Caco-2 (cell line): ENCODE measurements around the gene OXNAD1. TPM values are rescaled to one million over a fixed set of nuclear protein-coding genes. Genes with fewer than 3 reads are reported as not detected.

Experiments used
- BruUV-seq: library from RNA; stranded (reverse); fragments of 400-500 nt; replicated peaks from 2 replicates; lab custom pipeline; 2021; lab: Mats Ljungman, UMichigan
- CTCF ChIA-PET: fragments of 300-600 bp; sonication (Branson Sonifier 250); formaldehyde crosslinking; loops from one replicate; lab custom pipeline; 2022; ENCODE audit warnings: antibody characterized with exemption; lab: Charles Lee
- POLR2A ChIA-PET: fragments of 300-600 bp; sonication (Branson Sonifier 250); formaldehyde crosslinking; loops from one replicate; lab custom pipeline; 2022; ENCODE audit warnings: antibody characterized with exemption; lab: Charles Lee
- DNase-seq, 2 experiments: peaks; one replicate each; pipeline versions ENCODE4 v3.0.0 to v3.0.0-alpha.2; 2020 to 2022
- H3K27me3 ChIP-seq: replicated peaks from 2 replicates; pipeline ENCODE4 v1.6.0; 2011; ENCODE audit warnings: low read length; ENCODE audit not compliant: control insufficient read depth, insufficient read depth
- H3K36me3 ChIP-seq: 2 replicates; pipeline ENCODE4 v1.5.1; 2011; ENCODE audit warnings: low read length; ENCODE audit not compliant: control insufficient read depth, insufficient read depth
- H3K4me1 ChIP-seq: fragments of 250-450 bp; sonication (Bioruptor Pico); 2 replicates; pipeline ENCODE4 v1.5.1; 2020; ENCODE audit warnings: mild to moderate bottlenecking
- H3K4me3 ChIP-seq: 2 replicates; pipeline ENCODE4 v1.5.1; 2011; ENCODE audit warnings: low read depth, mild to moderate bottlenecking, control low read depth, low read length
- H3K9me3 ChIP-seq: fragments of 250-450 bp; sonication (Bioruptor Pico); 2 replicates; pipeline ENCODE4 v1.5.1; 2020; ENCODE audit warnings: mild to moderate bottlenecking, moderate library complexity
- H3K27ac Mint-ChIP-seq: one replicate; pipeline ENCODE4 v1.8.0; 2022; ENCODE audit warnings: mixed read lengths; ENCODE audit not compliant: unreplicated experiment
- H3K27me3 Mint-ChIP-seq: one replicate; pipeline ENCODE4 v1.8.0; 2022; ENCODE audit warnings: mixed read lengths; ENCODE audit not compliant: insufficient read depth, unreplicated experiment
- H3K36me3 Mint-ChIP-seq: one replicate; pipeline ENCODE4 v1.8.0; 2022; ENCODE audit warnings: mild to moderate bottlenecking, mixed read lengths; ENCODE audit not compliant: insufficient read depth, unreplicated experiment
- H3K4me1 Mint-ChIP-seq: one replicate; pipeline ENCODE4 v1.8.0; 2022; ENCODE audit warnings: low read depth, mixed read lengths; ENCODE audit not compliant: unreplicated experiment
- H3K4me3 Mint-ChIP-seq: one replicate; pipeline ENCODE4 v1.8.0; 2022; ENCODE audit warnings: mild to moderate bottlenecking, moderate library complexity, mixed read lengths; ENCODE audit not compliant: unreplicated experiment
- H3K9me3 Mint-ChIP-seq: one replicate; pipeline ENCODE4 v1.8.0; 2022; ENCODE audit warnings: mixed read lengths; ENCODE audit not compliant: unreplicated experiment
- CTCF ChIP-seq, 2 experiments: fragments of 200-600 bp in 1 of 2; IDR thresholded peaks; 1 replicate in 1 of 2; 2 replicates in 1 of 2; pipeline versions ENCODE4 v1.5.1 to v1.8.0; 2011 to 2022; ENCODE audit warnings: antibody characterized with exemption in 1 of 2, control low read depth in 1 of 2, inconsistent platforms in 1 of 2, low read depth in 1 of 2, low read length in 1 of 2, mild to moderate bottlenecking in 1 of 2, moderate library complexity in 1 of 2; ENCODE audit not compliant: insufficient read depth in 1 of 2, severe bottlenecking in 1 of 2, unreplicated experiment in 1 of 2
- intact Hi-C: fragments of 100-400 bp; cut with micrococcal nuclease; formaldehyde crosslinking; loops from one replicate; pipeline ENCODE4 v1.10.0; 2022; ENCODE audit not compliant: unreplicated experiment
- total RNA-seq: library from RNA; stranded (reverse); gene quantifications from 2 replicates; pipeline ENCODE4 v1.2.3, GENCODE V29; 2022

The OXNAD1 gene
- total RNA-seq, 1 experiment from 2014 or later, result 20.0 TPM

DNA sequence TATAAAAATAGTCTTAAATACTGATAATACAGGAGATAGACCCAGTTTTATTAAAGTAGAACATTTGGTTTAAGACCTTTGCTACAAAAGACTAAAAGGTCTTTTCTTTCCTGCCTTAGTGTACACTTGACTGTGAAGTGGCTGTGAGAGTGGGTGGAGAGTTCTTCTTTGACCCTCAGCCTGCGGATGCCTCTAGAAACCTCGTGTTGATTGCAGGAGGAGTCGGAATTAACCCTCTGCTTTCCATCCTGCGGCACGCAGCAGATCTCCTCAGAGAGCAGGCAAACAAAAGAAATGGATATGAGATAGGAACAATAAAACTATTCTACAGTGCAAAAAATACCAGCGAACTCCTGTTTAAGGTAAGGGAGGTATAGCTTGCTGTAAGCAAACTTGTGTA is 36.5 kb downstream of the OXNAD1 start:
- H3K36me3 ChIP-seq, result no peaks in the 10 kb centered on the region; the same call in 1 of the 2 replicates
- no peak overlapping the region for H3K4me3 ChIP-seq
- H3K27ac Mint-ChIP-seq, result no peak overlapping the region
- no peaks in the 10 kb centered on the region for H3K4me1 Mint-ChIP-seq
- no peak for DNase-seq
- H3K9me3 Mint-ChIP-seq, result no peaks in the 10 kb centered on the region
- BruUV-seq, result no TSS peak
- H3K9me3 ChIP-seq, result no peaks in the 10 kb centered on the region
- TF ChIP-seq CTCF (IDR thresholded peaks at IDR 0.05; ENCODE audit: insufficient read depth in 1 of 2, low read depth in 1 of 2, low read length in 1 of 2, severe bottlenecking in 1 of 2, unreplicated experiment in 1 of 2), result no peak
- ChIA-PET CTCF (no interaction called here), POLR2A (no interaction called here)
- H3K36me3 Mint-ChIP-seq, result peaks cover 49% of the 10 kb centered on the region
- H3K4me1 ChIP-seq, result no peaks in the 10 kb centered on the region
- no peak overlapping the region for H3K4me3 Mint-ChIP-seq
- H3K27me3 ChIP-seq, result no peaks in the 10 kb centered on the region
- intact Hi-C loops, result no loop called here
- H3K27me3 Mint-ChIP-seq, result no peaks in the 10 kb centered on the region

DNA sequence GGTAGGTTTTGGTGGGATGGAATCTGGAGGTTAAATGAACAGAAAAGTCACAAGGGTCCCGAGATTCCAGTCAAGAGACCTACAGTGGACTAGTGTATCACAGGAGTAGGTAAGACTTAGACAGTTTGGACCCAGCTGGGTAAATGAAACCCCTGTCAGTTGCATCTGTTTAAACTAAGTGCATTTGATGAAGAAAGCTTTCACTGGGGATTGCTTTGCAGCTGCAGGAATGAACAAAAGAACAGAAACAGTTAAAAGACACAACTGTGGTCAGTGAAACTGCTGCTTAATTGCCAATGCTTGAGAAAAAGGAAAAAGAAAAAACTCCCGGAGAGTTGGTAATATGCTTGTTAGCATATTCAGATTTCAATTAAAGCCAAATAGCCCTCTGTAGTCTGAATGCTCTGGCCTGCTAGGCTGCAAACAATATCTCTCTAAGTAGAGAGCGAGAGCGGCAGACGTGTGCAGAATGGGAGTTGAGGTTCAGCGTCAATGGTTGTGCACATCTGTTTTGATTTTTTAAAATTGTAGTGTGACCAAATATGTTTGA is 37.1 kb downstream of the OXNAD1 start:
- no peak overlapping the region for H3K4me3 ChIP-seq
- H3K4me1 Mint-ChIP-seq, result no peaks in the 10 kb centered on the region
- no peaks in the 10 kb centered on the region for H3K9me3 Mint-ChIP-seq
- no peaks in the 10 kb centered on the region for H3K9me3 ChIP-seq
- no peaks in the 10 kb centered on the region for H3K27me3 ChIP-seq
- no peak for DNase-seq
- no peak overlapping the region for H3K4me3 Mint-ChIP-seq
- ChIA-PET CTCF (no interaction called here), POLR2A (no interaction called here)
- no TSS peak for BruUV-seq
- peaks cover 44% of the 10 kb centered on the region for H3K36me3 Mint-ChIP-seq
- no peak for TF ChIP-seq CTCF (IDR thresholded peaks at IDR 0.05; ENCODE audit: insufficient read depth in 1 of 2, low read depth in 1 of 2, low read length in 1 of 2, severe bottlenecking in 1 of 2, unreplicated experiment in 1 of 2)
- no peaks in the 10 kb centered on the region for H3K4me1 ChIP-seq
- H3K36me3 ChIP-seq, result no peaks in the 10 kb centered on the region; the same call in 1 of the 2 replicates
- no peaks in the 10 kb centered on the region for H3K27me3 Mint-ChIP-seq
- intact Hi-C loops, result no loop called here
- no peak overlapping the region for H3K27ac Mint-ChIP-seq

DNA sequence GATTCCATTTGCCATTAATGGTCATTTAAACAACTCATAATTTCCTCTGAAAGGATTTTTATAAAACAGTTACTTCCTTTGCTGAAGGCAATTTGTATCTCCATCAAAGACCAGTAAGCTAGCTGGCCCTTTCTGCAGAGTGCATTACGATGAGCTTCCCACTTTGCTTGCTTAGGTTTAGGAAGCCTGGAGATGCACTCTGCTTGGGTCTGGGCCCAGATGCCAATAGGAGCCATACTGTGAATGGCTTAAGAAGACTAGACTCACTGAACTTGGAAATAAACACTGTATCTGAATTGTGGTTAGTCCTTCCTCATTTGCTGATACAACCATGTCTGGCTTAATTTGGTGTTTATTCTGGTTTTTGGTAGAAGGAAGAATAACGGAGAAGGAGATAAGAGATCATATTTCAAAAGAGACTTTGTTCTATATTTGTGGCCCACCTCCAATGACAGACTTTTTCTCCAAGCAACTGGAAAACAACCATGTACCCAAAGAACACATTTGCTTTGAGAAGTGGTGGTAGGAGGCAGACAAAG is 38.1 kb downstream of the OXNAD1 start:
- no peaks in the 10 kb centered on the region for H3K4me1 Mint-ChIP-seq
- intact Hi-C loops, result no loop called here
- Histone ChIP-seq H3K27me3 (no peaks in the 10 kb centered on the region), H3K36me3 (no peaks in the 10 kb centered on the region; the same call in 1 of the 2 replicates), H3K4me1 (no peaks in the 10 kb centered on the region), H3K9me3 (no peaks in the 10 kb centered on the region), H3K4me3 (no peak overlapping the region)
- H3K4me3 Mint-ChIP-seq, result no peak overlapping the region
- H3K9me3 Mint-ChIP-seq, result no peaks in the 10 kb centered on the region
- no peak for DNase-seq
- BruUV-seq, result no TSS peak
- ChIA-PET CTCF (no interaction called here), POLR2A (no interaction called here)
- no peak overlapping the region for H3K27ac Mint-ChIP-seq
- peaks cover 44% of the 10 kb centered on the region for H3K36me3 Mint-ChIP-seq
- no peak for TF ChIP-seq CTCF (IDR thresholded peaks at IDR 0.05; ENCODE audit: insufficient read depth in 1 of 2, low read depth in 1 of 2, low read length in 1 of 2, severe bottlenecking in 1 of 2, unreplicated experiment in 1 of 2)
- no peaks in the 10 kb centered on the region for H3K27me3 Mint-ChIP-seq
